WTC11 (cell line): ENCODE data around the gene CAPN15. TPM values are rescaled to one million over a fixed set of nuclear protein-coding genes. Genes with fewer than 3 reads are reported as not detected.
"Not testable (repeated sequence)": the region's sequence is repeated elsewhere in the genome, so short reads cannot be mapped to it uniquely, and the experiment has no call there.

Experiments
- ATAC-seq: fragments of 200-7000 bp; cut with Tn5 transposase; 2 replicates; pipeline ENCODE4 v1.10.0; 2021; ENCODE audit warnings: mild to moderate bottlenecking, moderate library complexity
- CTCF ChIA-PET: fragments of 300-600 bp; sonication (Branson Sonifier 250); formaldehyde crosslinking; loops from one replicate; lab custom pipeline; 2021; ENCODE audit warnings: antibody characterized with exemption; lab: Charles Lee
- POLR2A ChIA-PET: fragments of 350-600 bp; sonication (Branson Sonifier 250); formaldehyde crosslinking; loops from one replicate; lab custom pipeline; 2021; ENCODE audit warnings: antibody characterized with exemption; lab: Charles Lee
- DNase-seq: peaks from one replicate; pipeline ENCODE4 v3.0.0; 2021; ENCODE audit warnings: low spot score
- H3K27ac Mint-ChIP-seq: 2 replicates; pipeline ENCODE4 v1.8.0; 2021; ENCODE audit warnings: mixed read lengths
- H3K27me3 Mint-ChIP-seq: 2 replicates; pipeline ENCODE4 v1.8.0; 2021; ENCODE audit warnings: low read depth, mild to moderate bottlenecking, moderate library complexity, mixed read lengths
- H3K36me3 Mint-ChIP-seq: 2 replicates; pipeline ENCODE4 v1.8.0; 2021; ENCODE audit warnings: mixed read lengths
- H3K4me1 Mint-ChIP-seq: 2 replicates; pipeline ENCODE4 v1.8.0; 2022; ENCODE audit warnings: mixed read lengths
- H3K4me3 Mint-ChIP-seq: 2 replicates; pipeline ENCODE4 v1.8.0; 2021; ENCODE audit warnings: mild to moderate bottlenecking, moderate library complexity, mixed read lengths
- H3K9me3 Mint-ChIP-seq: 2 replicates; pipeline ENCODE4 v1.8.0; 2021; ENCODE audit warnings: mixed read lengths
- FOXK1 ChIP-seq: sonication (generic); formaldehyde crosslinking; IDR thresholded peaks from 2 replicates; pipeline ENCODE4 v1.8.0; 2022; ENCODE audit warnings: mild to moderate bottlenecking, moderate library complexity, missing genetic modification reagents
- SP1 ChIP-seq: sonication (generic); formaldehyde crosslinking; conservative IDR thresholded peaks from 2 replicates; pipeline ENCODE4 v1.8.1; 2022; ENCODE audit warnings: missing genetic modification reagents
- ZNF317 ChIP-seq: sonication (generic); formaldehyde crosslinking; IDR thresholded peaks from 2 replicates; pipeline ENCODE4 v1.8.1; 2023; ENCODE audit warnings: low read depth, mild to moderate bottlenecking, moderate library complexity, missing genetic modification reagents, borderline replicate concordance
- ZNF423 ChIP-seq: fragments of 250-450 bp; sonication (Bioruptor Pico); IDR thresholded peaks from 2 replicates; pipeline ENCODE4 v2.1.2; 2022; ENCODE audit warnings: mild to moderate bottlenecking, moderate library complexity
- total RNA-seq: library from RNA; stranded (reverse); gene quantifications from 3 replicates; pipeline ENCODE4 v1.2.3, GENCODE V29; 2021
- TF ChIP-seq, protein P1 (sequence below): sonication (generic); formaldehyde crosslinking; IDR thresholded peaks from 2 replicates; pipeline ENCODE4 v1.8.1; 2023; ENCODE audit warnings: mild to moderate bottlenecking, missing genetic modification reagents, borderline replicate concordance
- TF ChIP-seq, protein P2 (sequence below): fragments of 250-450 bp; sonication (Bioruptor Pico); IDR thresholded peaks from 2 replicates; pipeline ENCODE4 v1.9.0; 2021; ENCODE audit warnings: moderate library complexity, mild to moderate bottlenecking, inconsistent platforms, borderline replicate concordance
- TF ChIP-seq, protein P3 (sequence below): sonication (generic); formaldehyde crosslinking; IDR thresholded peaks from 2 replicates; pipeline ENCODE4 v1.8.1; 2023; ENCODE audit warnings: mild to moderate bottlenecking, missing genetic modification reagents, moderate library complexity
- TF ChIP-seq, protein P4 (sequence below): fragments of 250-450 bp; sonication (Bioruptor Pico); IDR thresholded peaks from 2 replicates; pipeline ENCODE4 v1.8.0; 2021; ENCODE audit warnings: mild to moderate bottlenecking
- TF ChIP-seq, protein P5 (sequence below): sonication (generic); formaldehyde crosslinking; IDR thresholded peaks from 2 replicates; pipeline ENCODE4 v1.8.1; 2023; ENCODE audit warnings: mild to moderate bottlenecking, missing genetic modification reagents

Gene CAPN15
- total RNA-seq, 1 experiment from 2014 or later = 110 TPM

DNA sequence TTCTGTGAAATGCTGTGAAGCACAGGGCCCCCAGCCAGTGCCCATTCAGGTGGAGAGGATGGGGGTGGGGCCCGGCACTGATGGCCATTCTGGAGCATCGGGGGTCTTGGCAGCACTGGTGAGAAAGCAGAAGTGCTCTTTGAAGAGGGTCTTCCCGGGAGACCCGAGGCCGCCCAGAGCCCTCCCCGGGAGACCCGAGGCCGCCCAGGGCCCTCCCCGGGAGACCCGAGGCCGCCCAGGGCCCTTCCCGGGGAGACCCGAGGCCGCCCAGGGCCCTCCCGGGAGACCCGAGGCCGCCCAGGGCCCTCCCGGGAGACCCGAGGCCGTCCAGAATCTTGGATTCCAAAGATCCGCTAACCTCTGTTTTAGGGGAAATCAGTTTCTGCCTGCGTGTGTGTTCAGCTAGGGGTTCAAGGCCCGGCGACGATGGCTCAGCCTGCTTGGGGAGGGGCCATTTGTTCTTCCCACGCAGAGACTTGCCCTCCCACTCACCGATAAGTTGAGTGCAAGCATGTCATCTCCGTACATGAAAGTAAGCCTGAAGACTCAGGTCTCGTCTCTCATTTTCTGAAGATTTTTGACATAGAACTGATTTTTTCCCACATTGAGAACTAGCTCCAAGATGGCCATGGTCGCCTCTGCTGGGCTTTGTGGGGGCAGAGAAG lies 35.2 kb upstream of the CAPN15 start (continued):
- TF ChIP-seq, protein P1, sequence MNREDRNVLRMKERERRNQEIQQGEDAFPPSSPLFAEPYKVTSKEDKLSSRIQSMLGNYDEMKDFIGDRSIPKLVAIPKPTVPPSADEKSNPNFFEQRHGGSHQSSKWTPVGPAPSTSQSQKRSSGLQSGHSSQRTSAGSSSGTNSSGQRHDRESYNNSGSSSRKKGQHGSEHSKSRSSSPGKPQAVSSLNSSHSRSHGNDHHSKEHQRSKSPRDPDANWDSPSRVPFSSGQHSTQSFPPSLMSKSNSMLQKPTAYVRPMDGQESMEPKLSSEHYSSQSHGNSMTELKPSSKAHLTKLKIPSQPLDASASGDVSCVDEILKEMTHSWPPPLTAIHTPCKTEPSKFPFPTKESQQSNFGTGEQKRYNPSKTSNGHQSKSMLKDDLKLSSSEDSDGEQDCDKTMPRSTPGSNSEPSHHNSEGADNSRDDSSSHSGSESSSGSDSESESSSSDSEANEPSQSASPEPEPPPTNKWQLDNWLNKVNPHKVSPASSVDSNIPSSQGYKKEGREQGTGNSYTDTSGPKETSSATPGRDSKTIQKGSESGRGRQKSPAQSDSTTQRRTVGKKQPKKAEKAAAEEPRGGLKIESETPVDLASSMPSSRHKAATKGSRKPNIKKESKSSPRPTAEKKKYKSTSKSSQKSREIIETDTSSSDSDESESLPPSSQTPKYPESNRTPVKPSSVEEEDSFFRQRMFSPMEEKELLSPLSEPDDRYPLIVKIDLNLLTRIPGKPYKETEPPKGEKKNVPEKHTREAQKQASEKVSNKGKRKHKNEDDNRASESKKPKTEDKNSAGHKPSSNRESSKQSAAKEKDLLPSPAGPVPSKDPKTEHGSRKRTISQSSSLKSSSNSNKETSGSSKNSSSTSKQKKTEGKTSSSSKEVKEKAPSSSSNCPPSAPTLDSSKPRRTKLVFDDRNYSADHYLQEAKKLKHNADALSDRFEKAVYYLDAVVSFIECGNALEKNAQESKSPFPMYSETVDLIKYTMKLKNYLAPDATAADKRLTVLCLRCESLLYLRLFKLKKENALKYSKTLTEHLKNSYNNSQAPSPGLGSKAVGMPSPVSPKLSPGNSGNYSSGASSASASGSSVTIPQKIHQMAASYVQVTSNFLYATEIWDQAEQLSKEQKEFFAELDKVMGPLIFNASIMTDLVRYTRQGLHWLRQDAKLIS (CRISPR knock-in tag) = no peak
- TF ChIP-seq, protein P2, sequence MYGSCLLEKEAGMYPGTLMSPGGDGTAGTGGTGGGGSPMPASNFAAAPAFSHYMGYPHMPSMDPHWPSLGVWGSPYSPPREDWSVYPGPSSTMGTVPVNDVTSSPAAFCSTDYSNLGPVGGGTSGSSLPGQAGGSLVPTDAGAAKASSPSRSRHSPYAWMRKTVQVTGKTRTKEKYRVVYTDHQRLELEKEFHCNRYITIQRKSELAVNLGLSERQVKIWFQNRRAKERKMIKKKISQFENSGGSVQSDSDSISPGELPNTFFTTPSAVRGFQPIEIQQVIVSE = no peak

DNA sequence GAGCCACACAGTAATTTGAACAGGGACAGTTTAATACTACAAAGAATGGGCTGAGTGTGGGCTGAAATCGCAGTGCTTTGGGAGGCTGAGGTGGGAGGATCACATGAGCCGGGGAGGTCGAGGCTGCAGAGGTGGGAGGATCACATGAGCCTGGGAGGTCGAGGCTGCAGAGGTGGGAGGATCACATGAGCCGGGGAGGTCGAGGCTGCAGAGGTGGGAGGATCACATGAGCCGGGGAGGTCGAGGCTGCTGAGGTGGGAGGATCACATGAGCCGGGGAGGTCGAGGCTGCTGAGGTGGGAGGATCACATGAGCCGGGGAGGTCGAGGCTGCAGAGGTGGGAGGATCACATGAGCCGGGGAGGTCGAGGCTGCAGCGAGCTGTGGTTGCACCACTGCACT lies 32.8 kb upstream of the CAPN15 start:
- not testable (repeated sequence) for H3K27me3 Mint-ChIP-seq, ATAC-seq, H3K36me3 Mint-ChIP-seq, DNase-seq, H3K9me3 Mint-ChIP-seq, H3K4me3 Mint-ChIP-seq, H3K27ac Mint-ChIP-seq
- ChIA-PET CTCF (interaction anchor here (0.6 to 1.9 kb wide), 22 partner anchors 9 to 173 kb away, joined by 3 to 26 read pairs (median 5); partner anchors contain the start of genes DECR2, MRPL28, NME4 and RAB11FIP3), POLR2A (interaction anchor here (1.0 kb wide), 1 partner anchor 97 kb away, joined by 3 read pairs; no protein-coding TSS in a partner anchor)
- H3K4me1 Mint-ChIP-seq = peaks cover 12% of the 10 kb centered on the region

DNA sequence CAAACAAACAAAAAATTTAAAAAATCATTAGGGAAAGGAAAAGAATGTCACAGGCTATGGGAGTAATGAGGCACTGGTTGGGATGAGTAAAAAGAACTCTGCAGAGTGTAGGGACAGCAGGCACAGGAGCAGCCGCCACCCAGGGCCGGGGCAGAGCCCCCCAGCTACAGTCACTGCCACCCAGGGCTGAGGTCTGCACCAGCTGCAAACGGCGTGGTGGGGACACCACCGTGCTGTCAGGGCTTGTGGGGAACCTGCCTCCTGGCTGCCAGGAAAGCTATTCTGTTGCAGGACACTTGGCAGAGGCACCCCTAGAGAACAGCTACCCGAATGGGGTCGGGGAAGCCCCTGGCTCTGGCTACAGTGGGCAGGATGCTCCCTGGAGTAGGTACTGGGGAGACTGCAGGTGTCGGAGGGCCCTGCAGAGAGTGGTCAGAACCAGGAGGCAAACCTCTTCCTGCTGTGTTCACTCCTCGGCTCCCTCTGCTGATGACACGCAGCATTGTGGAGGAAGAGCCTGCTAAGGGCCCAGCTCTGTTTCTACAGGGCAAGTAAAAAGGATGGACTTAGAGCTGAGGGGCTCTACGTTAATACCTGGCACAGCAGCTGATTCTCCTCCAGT lies 32.3 kb upstream of the CAPN15 start:
- DNase-seq (peak; percentile 73), ATAC-seq (peak; percentile 93)
- no peak overlapping the region for H3K27ac Mint-ChIP-seq
- POLR2A ChIA-PET = interaction anchor here (1.0 kb wide), 1 partner anchor 97 kb away, joined by 3 read pairs; no protein-coding TSS in a partner anchor
- TF ChIP-seq ZNF317 (CRISPR knock-in tag) = no peak
- 0 out of 2 replicates have a peak, but pooled peaks have one; percentile 16 for TF ChIP-seq SP1
- peak; percentile 58; the same call in 1 of the 2 replicates for TF ChIP-seq ZNF423
- H3K4me3 Mint-ChIP-seq = no peak overlapping the region
- H3K27me3 Mint-ChIP-seq = no peaks in the 10 kb centered on the region
- peaks cover 4% of the 10 kb centered on the region for H3K36me3 Mint-ChIP-seq
- H3K9me3 Mint-ChIP-seq = no peaks in the 10 kb centered on the region
- peaks cover 15% of the 10 kb centered on the region for H3K4me1 Mint-ChIP-seq
- CTCF ChIA-PET = interaction anchor here (0.6 to 7.6 kb wide), 33 partner anchors 7 to 172 kb away, joined by 3 to 49 read pairs (median 4); partner anchors contain the start of genes DECR2, MRPL28, NME4 and RAB11FIP3

DNA sequence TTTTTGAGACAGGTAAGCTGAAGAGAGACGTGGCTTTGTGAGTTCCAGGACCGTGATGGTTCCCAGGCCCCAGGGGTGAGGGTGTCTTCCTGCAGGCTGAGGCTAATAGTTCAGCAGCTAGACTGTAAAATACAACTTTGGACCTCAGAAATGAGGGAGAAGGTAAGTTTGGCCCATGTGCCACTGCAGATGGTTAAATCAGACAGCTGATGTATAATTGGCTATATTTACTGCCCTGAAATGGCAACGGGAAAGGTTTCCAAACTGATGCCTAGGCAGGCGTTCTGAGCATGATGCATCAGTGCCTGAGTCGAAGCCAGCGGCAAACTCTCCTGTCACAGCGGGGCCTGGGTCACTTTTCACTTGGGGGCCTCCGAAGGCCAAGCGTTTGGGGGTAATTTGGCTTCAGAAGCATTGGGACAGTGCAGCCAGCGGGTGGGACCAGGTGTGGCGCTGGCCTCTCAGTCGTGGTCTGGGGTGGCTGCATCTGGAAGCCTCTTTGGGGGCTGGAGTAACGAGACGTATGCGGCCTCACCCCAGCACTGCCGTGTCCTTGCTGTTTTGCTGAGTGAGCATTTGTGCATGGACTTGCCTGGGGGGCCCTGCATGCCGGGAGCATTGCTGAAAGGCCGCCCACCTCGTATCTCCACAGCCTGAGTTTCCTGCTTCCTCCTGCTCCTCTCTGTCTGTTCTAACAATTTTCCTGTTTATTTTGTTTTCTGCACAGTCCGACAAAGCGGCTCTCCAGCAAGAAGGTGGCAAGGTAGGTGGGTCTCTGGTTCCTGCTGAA lies 31.2 kb upstream of the CAPN15 start:
- no peaks in the 10 kb centered on the region for H3K9me3 Mint-ChIP-seq
- POLR2A ChIA-PET = no interaction called here
- no peak overlapping the region for H3K4me3 Mint-ChIP-seq
- CTCF ChIA-PET = interaction anchor here (0.6 to 7.6 kb wide), 29 partner anchors 8 to 134 kb away, joined by 3 to 49 read pairs (median 5); partner anchors contain the start of genes DECR2, NME4 and RAB11FIP3
- H3K27ac Mint-ChIP-seq = no peak overlapping the region
- no peaks in the 10 kb centered on the region for H3K27me3 Mint-ChIP-seq
- ATAC-seq (no peak), DNase-seq (no peak)
- TF ChIP-seq, protein P3, sequence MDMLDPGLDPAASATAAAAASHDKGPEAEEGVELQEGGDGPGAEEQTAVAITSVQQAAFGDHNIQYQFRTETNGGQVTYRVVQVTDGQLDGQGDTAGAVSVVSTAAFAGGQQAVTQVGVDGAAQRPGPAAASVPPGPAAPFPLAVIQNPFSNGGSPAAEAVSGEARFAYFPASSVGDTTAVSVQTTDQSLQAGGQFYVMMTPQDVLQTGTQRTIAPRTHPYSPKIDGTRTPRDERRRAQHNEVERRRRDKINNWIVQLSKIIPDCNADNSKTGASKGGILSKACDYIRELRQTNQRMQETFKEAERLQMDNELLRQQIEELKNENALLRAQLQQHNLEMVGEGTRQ = no peak
- TF ChIP-seq, protein P4, sequence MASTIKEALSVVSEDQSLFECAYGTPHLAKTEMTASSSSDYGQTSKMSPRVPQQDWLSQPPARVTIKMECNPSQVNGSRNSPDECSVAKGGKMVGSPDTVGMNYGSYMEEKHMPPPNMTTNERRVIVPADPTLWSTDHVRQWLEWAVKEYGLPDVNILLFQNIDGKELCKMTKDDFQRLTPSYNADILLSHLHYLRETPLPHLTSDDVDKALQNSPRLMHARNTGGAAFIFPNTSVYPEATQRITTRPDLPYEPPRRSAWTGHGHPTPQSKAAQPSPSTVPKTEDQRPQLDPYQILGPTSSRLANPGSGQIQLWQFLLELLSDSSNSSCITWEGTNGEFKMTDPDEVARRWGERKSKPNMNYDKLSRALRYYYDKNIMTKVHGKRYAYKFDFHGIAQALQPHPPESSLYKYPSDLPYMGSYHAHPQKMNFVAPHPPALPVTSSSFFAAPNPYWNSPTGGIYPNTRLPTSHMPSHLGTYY (CRISPR knock-in tag) = no peak
- TF ChIP-seq, protein P5, sequence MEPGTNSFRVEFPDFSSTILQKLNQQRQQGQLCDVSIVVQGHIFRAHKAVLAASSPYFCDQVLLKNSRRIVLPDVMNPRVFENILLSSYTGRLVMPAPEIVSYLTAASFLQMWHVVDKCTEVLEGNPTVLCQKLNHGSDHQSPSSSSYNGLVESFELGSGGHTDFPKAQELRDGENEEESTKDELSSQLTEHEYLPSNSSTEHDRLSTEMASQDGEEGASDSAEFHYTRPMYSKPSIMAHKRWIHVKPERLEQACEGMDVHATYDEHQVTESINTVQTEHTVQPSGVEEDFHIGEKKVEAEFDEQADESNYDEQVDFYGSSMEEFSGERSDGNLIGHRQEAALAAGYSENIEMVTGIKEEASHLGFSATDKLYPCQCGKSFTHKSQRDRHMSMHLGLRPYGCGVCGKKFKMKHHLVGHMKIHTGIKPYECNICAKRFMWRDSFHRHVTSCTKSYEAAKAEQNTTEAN (CRISPR knock-in tag) = no peak
- no peak for TF ChIP-seq FOXK1 (CRISPR knock-in tag)
- H3K36me3 Mint-ChIP-seq = peaks cover 4% of the 10 kb centered on the region
- peaks cover 11% of the 10 kb centered on the region for H3K4me1 Mint-ChIP-seq
